Fibroblast of lung (primary cell): ENCODE measurements around the gene SFT2D3.

Experiments used
- EZH2 ChIP-seq: IDR thresholded peaks from 2 replicates; pipeline ENCODE4 v1.5.1; 2012; ENCODE audit warnings: low read length, control low read depth, mild to moderate bottlenecking; ENCODE audit errors: missing control alignments
- TF ChIP-seq, protein P1 (sequence below), 2 donors: IDR thresholded peaks in 1 of 2; conservative IDR thresholded peaks in 1 of 2; 1 replicate in 1 of 2; 2 replicates in 1 of 2; pipeline ENCODE4 v1.5.1; 2011 to 2012; ENCODE audit warnings: low read length in 2 of 2, control low read depth in 1 of 2, inconsistent platforms in 1 of 2, low read depth in 1 of 2, mild to moderate bottlenecking in 1 of 2

DNA sequence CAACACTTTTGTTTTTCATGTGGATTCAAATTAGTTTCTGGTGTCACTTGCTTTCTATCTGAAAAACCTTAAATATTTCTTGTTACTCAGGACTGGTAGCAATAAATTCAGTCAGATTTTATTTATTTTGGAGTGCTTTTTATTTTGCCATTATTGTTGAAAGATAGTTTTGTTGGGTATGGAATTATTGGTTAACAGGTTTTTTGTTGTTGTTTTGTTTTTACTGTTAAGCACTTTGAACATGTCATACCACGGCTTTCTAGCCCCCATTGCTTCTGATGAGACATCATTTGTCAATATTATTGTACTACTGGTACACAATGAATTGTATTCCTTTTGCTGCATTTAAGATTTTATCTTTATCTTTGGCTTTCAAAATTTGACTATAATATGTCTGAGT is 12.9 kb upstream of the SFT2D3 start:
- TF ChIP-seq, protein P1, sequence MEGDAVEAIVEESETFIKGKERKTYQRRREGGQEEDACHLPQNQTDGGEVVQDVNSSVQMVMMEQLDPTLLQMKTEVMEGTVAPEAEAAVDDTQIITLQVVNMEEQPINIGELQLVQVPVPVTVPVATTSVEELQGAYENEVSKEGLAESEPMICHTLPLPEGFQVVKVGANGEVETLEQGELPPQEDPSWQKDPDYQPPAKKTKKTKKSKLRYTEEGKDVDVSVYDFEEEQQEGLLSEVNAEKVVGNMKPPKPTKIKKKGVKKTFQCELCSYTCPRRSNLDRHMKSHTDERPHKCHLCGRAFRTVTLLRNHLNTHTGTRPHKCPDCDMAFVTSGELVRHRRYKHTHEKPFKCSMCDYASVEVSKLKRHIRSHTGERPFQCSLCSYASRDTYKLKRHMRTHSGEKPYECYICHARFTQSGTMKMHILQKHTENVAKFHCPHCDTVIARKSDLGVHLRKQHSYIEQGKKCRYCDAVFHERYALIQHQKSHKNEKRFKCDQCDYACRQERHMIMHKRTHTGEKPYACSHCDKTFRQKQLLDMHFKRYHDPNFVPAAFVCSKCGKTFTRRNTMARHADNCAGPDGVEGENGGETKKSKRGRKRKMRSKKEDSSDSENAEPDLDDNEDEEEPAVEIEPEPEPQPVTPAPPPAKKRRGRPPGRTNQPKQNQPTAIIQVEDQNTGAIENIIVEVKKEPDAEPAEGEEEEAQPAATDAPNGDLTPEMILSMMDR (conservative IDR thresholded peaks at IDR 0.05 in 1 of 2, IDR thresholded peaks at IDR 0.05 in 1 of 2; ENCODE audit: low read depth in 1 of 2, low read length in 2 of 2), result no peak
- TF ChIP-seq EZH2, result no peak
